DND-41 (cell line): ENCODE results near the gene DBNDD1.

Experiments used
- CTCF ChIP-seq: IDR thresholded peaks from 2 replicates; pipeline ENCODE4 v1.5.1; 2012; ENCODE audit warnings: borderline replicate concordance, low read length, moderate library complexity, mild to moderate bottlenecking; ENCODE audit not compliant: poor library complexity, severe bottlenecking; ENCODE audit errors: extremely low read depth
- EZH2 ChIP-seq: IDR thresholded peaks from 3 replicates; pipeline ENCODE4 v1.6.1; 2012; ENCODE audit warnings: borderline replicate concordance, low read depth, mild to moderate bottlenecking, moderate library complexity, low read length, inconsistent platforms; ENCODE audit not compliant: severe bottlenecking

GRCh38 chr16:89983536-89983935 is 35.7 kb downstream of the DBNDD1 start:
- no peak for TF ChIP-seq CTCF
- no peak for TF ChIP-seq EZH2
